Spinal cord (tissue), 10 donors: ENCODE results near the gene SPATA31A3. TPM values are rescaled to one million over a fixed set of nuclear protein-coding genes. Genes with fewer than 3 reads are reported as not detected.
"Not testable (repeated sequence)": the region's sequence is repeated elsewhere in the genome, so short reads cannot be mapped to it uniquely, and the experiment has no call there.

Experiments
- DNase-seq, 6 donors: peaks; one replicate each; pipeline versions ENCODE4 v3.0.0 to v3.0.0-alpha.2; 2013 to 2015; ENCODE audit warnings: low spot score in 6 of 6, low read depth in 4 of 6
- H3K27ac ChIP-seq: one replicate; pipeline ENCODE4 v1.5.1; 2013; ENCODE audit warnings: low read depth, low read length, control low read depth
- H3K27me3 ChIP-seq: one replicate; pipeline ENCODE4 v1.6.1; 2013; ENCODE audit warnings: low read length; ENCODE audit not compliant: control insufficient read depth, insufficient read depth
- H3K36me3 ChIP-seq: one replicate; pipeline ENCODE4 v1.6.1; 2013; ENCODE audit warnings: low read length; ENCODE audit not compliant: control insufficient read depth, insufficient read depth
- H3K4me1 ChIP-seq: one replicate; pipeline ENCODE4 v1.6.1; 2013; ENCODE audit warnings: low read length; ENCODE audit not compliant: control insufficient read depth, insufficient read depth
- H3K4me3 ChIP-seq: one replicate; pipeline ENCODE4 v1.5.1; 2013; ENCODE audit warnings: low read depth, low read length, control low read depth
- H3K9me3 ChIP-seq: one replicate; pipeline ENCODE4 v1.6.1; 2013; ENCODE audit warnings: low read length; ENCODE audit not compliant: control insufficient read depth, insufficient read depth
- WGBS: methylation state at CpG from one replicate; pipeline ENCODE4 v1.1.5; 2013; ENCODE audit warnings: missing lambda C conversion rate; ENCODE audit not compliant: insufficient coverage; 5-methylcytosine and 5-hydroxymethylcytosine counted together
- long read RNA-seq, 4 donors: transcript quantifications; one replicate each; lab custom pipeline, GENCODE V29; 2026
- polyA plus RNA-seq, 2 donors: library from polyadenylated mRNA; unstranded; fragments of 120-200 nt; gene quantifications; one replicate each; pipeline ENCODE4 v1.2.1, GENCODE V29; 2013; ENCODE audit not compliant: insufficient read length in 2 of 2
- small RNA-seq: library from RNA; depleted of rRNA; stranded (forward); fragments of <200 nt; gene quantifications from one replicate; pipeline ENCODE3, GENCODE V24; 2014; ENCODE audit warnings: low replicate concordance
- total RNA-seq, 2 donors: library from RNA; depleted of rRNA in 1 of 2; stranded (reverse); fragments of 120-200 nt in 1 of 2; fragments of >200 nt in 1 of 2; gene quantifications; one replicate each; pipeline versions ENCODE4 v1.2.3 to v1.2.4, GENCODE V29; 2013 to 2014
- donor health status: healthy.

Gene SPATA31A3
- total RNA-seq (not detected), polyA plus RNA-seq (not detected)
- long read RNA-seq, donor 1 = 0 reads
- long read RNA-seq, donor 2 = 0 reads
- long read RNA-seq, donor 3 = 0 reads
- long read RNA-seq, donor 4 = 0 reads

DNA sequence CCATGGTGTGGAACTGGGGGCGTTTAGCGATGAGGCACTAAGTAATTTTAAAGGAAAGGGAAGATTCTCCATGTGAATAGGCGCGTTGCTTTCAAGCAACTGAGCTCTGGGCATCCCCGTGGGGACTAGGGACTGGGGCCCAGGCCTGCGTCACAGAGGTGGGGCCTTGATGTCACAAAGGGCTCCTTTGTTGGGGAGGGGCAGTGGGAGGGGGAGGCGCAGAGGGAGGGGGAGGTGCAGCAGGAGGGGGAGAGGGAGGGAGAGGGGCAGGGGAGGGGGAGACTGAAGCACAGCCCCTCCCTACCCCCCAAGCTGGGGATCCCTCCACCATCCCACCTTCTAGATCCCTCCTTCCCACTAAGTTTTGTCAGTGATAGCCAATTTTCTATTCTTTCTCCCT lies at the start of gene SPATA31A3:
SPATA31A3 (minus strand) TSS at position 101 of the 400 bp plus-strand sequence; CDS start at position 72, 29 bp downstream.
- H3K27me3 ChIP-seq, H3K4me1 ChIP-seq, H3K27ac ChIP-seq, H3K36me3 ChIP-seq, H3K9me3 ChIP-seq, H3K4me3 ChIP-seq, DNase-seq: not testable (repeated sequence)
- no CpG with 5 or more reads among the region's 7 CpGs for WGBS

DNA sequence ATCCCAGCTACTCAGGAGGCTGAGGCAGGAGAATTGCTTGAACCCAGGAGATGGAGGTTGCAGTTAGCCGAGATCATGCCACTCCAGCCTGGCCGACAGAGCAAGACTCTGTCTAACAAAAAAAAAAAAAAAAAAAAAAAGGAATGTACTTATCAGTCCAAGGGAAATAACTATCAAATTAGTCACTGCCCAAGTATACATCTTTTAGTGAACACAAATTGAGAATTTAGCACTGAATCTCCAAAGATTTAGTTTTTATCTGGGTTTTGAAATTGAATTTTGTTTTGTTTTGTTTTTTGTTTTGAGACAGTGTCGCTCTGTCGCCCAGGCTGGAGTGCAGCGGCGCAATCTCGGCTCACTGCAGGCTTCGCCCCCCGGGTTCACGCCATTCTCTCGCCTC lies 39.8 kb downstream of the SPATA31A3 start:
- 91% methylated on average over 9 of the region's 11 CpGs for WGBS
- H3K4me1 ChIP-seq, H3K27me3 ChIP-seq: not testable (repeated sequence)

DNA sequence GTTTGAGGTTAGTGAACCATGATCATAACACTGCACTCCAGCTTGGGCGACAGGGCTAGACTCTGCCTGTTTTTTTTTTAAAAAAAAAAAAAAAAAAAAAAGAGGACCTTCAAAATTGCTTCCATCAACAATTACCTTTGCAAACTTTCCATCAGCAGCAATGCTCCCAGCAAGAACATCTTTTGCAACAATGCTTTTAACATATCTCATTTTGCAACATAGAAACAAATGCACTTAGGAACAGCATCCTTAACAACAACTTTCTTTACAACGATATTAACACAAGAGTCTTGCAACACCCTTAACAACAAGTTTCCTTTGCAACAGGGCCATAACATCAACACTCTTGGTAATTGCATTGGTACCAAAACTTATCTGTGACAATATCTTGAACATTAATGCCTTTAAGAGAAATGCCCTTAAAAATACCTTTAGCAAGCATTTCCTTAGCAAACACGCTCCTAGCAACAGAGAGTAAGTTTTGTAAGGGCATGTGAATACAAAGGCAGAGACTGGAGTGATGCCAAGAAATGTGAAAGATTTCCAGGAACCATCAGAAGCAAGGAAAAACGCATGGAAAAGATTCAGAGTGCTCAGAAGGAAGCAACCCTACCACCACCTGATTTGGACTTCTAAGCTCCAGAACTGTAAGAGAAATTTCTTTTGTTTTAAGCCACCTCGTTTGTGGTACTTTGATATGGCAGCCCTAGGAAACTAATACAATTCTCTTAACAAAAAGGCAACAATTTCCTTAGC lies 49.8 kb downstream of the SPATA31A3 start:
- not testable (repeated sequence) for H3K27me3 ChIP-seq

More for the DNA sequence above, 39.8 kb downstream of the SPATA31A3 start:
- DNase-seq, H3K27ac ChIP-seq, H3K9me3 ChIP-seq, H3K36me3 ChIP-seq, H3K4me3 ChIP-seq: not testable (repeated sequence)

DNA sequence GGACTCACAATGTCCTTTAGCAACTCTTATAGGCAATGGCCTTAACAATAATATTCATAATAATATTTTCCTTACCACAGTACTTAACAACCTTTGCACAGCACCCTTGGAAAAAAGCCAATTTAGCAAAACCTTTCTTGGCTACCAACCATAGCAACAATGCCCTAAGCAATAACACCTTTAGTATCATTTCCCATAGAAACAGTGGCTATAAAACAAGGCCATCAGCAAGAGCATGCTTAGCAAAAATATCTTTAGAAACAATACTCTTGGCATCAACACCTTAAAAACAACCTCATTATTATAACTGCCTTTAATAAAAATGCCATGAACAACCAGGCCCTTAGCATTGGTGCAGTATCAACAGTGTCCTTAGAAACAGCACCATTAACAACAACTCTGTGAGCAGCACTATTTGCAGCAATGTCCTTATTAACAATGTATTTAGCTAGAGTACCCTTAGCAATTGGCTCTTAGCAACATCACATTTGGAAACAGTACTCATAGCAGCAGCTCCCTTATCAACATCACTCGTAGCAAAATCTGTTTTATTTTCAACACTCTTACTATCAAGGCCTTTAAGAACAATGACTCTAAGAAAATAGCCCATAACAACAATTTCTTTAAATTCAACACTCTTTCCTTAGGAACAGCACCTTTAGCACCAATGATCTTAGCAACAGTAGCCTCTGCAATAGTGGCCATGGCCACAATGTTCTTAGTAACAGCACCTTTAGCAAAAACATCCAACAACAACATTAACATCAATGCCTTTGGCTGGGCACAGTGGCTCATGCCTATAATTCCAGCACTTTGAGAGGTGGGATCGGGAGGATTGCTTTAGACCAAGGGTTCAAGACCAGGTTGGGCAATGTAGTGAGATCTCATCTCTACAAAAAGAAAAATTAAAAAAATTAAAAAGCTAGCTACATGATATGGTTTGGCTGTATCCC lies 52.2 kb downstream of the SPATA31A3 start:
- H3K9me3 ChIP-seq, H3K4me1 ChIP-seq, H3K27ac ChIP-seq, H3K27me3 ChIP-seq, DNase-seq, H3K4me3 ChIP-seq, H3K36me3 ChIP-seq: not testable (repeated sequence)
- no CpG with 5 or more reads among the region's 2 CpGs for WGBS

More for the DNA sequence above, 49.8 kb downstream of the SPATA31A3 start:
- not testable (repeated sequence) for H3K4me1 ChIP-seq, H3K27ac ChIP-seq, H3K9me3 ChIP-seq, H3K4me3 ChIP-seq, H3K36me3 ChIP-seq
- DNase-seq = peak in 2 of 6 donors; percentile 41 to 48
- no CpG with 5 or more reads among the region's 5 CpGs for WGBS

DNA sequence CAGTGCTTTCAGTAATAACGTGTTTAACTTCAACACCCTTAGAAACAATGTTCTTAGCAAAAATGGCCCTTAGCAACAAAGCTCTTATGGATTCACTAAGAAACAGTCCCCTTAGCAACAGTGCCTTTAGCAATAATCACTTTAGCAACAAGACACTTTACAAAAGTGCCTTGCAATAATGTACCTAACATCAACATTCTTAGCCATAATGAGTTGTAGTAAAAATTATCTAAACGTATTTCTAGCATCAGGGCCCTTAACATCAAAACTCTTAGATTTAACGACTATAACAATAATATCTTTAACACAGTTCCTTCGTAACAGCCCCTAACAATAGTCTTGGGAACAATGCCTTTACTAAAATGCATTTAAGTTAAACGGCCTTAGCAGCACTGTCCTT lies 54.0 kb downstream of the SPATA31A3 start:
- not testable (repeated sequence) for H3K27ac ChIP-seq, H3K9me3 ChIP-seq

DNA sequence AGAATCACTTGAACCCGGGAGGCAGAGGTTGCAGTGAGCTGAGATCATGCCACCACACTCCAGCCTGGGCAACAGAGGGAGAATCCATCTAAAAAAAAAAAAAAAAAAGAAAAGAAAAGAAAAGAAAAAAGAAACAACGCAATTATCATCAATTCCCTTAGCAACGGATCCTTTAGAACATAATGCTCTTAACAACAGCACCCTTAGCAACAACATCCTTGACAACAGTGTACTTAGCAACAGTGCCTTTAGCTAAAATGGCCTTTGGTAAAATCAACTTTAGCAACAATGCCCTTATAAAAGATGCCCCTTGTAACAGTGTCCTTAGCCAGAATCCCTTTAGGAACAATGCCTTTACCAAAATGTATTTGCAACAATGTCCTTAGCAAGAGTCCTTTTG lies 54.7 kb downstream of the SPATA31A3 start:
- not testable (repeated sequence) for H3K4me1 ChIP-seq, H3K9me3 ChIP-seq, H3K27me3 ChIP-seq, H3K36me3 ChIP-seq, H3K4me3 ChIP-seq, H3K27ac ChIP-seq
- no CpG with 5 or more reads among the region's 3 CpGs for WGBS
- DNase-seq = peak in 2 of 6 donors; percentile 6 to 57

More for the DNA sequence above, 54.0 kb downstream of the SPATA31A3 start:
- not testable (repeated sequence) for H3K4me1 ChIP-seq, H3K36me3 ChIP-seq, H3K27me3 ChIP-seq, H3K4me3 ChIP-seq
- peak in 2 of 6 donors; percentile 12 to 72 for DNase-seq
- WGBS = no CpG with 5 or more reads among the region's 5 CpGs

Small RNA genes lying within 50 kb of the gene (small RNA-seq; reads per million reads assigned to genes)
- not detected for gene AL353770.1
- not detected for gene AL353770.2

Other genes with a start within 250 kb of the SPATA31A3 start
- gene ZNF658, start 91.8 kb downstream of the SPATA31A3 start, total RNA-seq = 10 to 100 TPM; 17.4 to 18.8 TPM
- 1 to 10 TPM; 4.9 to 7.8 TPM for gene ZNF658, start 91.8 kb downstream of the SPATA31A3 start, polyA plus RNA-seq